ENCODE data around the gene SSTR5. TPM values are rescaled to one million over a fixed set of nuclear protein-coding genes. Genes with fewer than 3 reads are reported as not detected.

The SSTR5 gene
- total RNA-seq, 3 donors from 2014 or later (not counting 1 experiment from before 2014, with no cell fraction given) = not detected

- TF ChIP-seq CTCF (IDR thresholded peaks at IDR 0.05) = no peak
- intact Hi-C loops (cut with micrococcal nuclease) = no loop called here
- Histone ChIP-seq H3K9me3 (ENCODE audit: control insufficient read depth, insufficient read depth, low read length) (no peaks in the 10 kb centered on the region), H3K27me3 (ENCODE audit: control insufficient read depth, insufficient read depth, low read length) (no peaks in the 10 kb centered on the region), H3K27ac (ENCODE audit: low read length) (no peak overlapping the region), H3K4me1 (ENCODE audit: control insufficient read depth, insufficient read depth, low read length) (no peaks in the 10 kb centered on the region), H3K4me3 (ENCODE audit: low read length) (no peak overlapping the region), H3K36me3 (ENCODE audit: control insufficient read depth, insufficient read depth, low read length) (no peaks in the 10 kb centered on the region)
- Mint-ChIP-seq H3K27ac (no peak overlapping the region), H3K27me3 (ENCODE audit: low read depth in 2 of 2) (no peaks in the 10 kb centered on the region), H3K4me3 (no peak overlapping the region), H3K9me3 (no peaks in the 10 kb centered on the region), H3K4me1 (no peaks in the 10 kb centered on the region), H3K36me3 (no peaks in the 10 kb centered on the region)
- DNase-seq = no peak
- no peak for ATAC-seq
- 66% methylated on average over 35 of the region's 35 CpGs for WGBS (ENCODE audit: insufficient coverage)
Measured at GRCh38 chr16:1119766-1120576, 47.4 kb downstream of the SSTR5 start.

- Histone ChIP-seq H3K4me3 (ENCODE audit: low read length) (no peak overlapping the region), H3K36me3 (ENCODE audit: control insufficient read depth, insufficient read depth, low read length) (no peaks in the 10 kb centered on the region), H3K27me3 (ENCODE audit: control insufficient read depth, insufficient read depth, low read length) (no peaks in the 10 kb centered on the region), H3K27ac (ENCODE audit: low read length) (no peak overlapping the region), H3K9me3 (ENCODE audit: control insufficient read depth, insufficient read depth, low read length) (no peaks in the 10 kb centered on the region), H3K4me1 (ENCODE audit: control insufficient read depth, insufficient read depth, low read length) (no peaks in the 10 kb centered on the region)
- no peak for ATAC-seq
- intact Hi-C loops (cut with micrococcal nuclease) = no loop called here
- no peaks in the 10 kb centered on the region for H3K27me3 Mint-ChIP-seq (ENCODE audit: low read depth in 2 of 2)
- H3K27ac Mint-ChIP-seq = no peak overlapping the region
- no peak for DNase-seq
- WGBS (ENCODE audit: insufficient coverage) = 79% methylated on average over 22 of the region's 22 CpGs
- H3K4me3 Mint-ChIP-seq = no peak overlapping the region
- H3K4me1 Mint-ChIP-seq = no peaks in the 10 kb centered on the region
- no peaks in the 10 kb centered on the region for H3K9me3 Mint-ChIP-seq
- no peak for TF ChIP-seq CTCF (IDR thresholded peaks at IDR 0.05)
- no peaks in the 10 kb centered on the region for H3K36me3 Mint-ChIP-seq
Measured at GRCh38 chr16:1120577-1120941, 48.0 kb downstream of the SSTR5 start.

GRCh38 chr16:1121009-1121408, 48.5 kb downstream of the SSTR5 start:
- no peak for ATAC-seq
- Mint-ChIP-seq H3K27ac (no peak overlapping the region), H3K9me3 (no peaks in the 10 kb centered on the region), H3K4me1 (no peaks in the 10 kb centered on the region), H3K27me3 (ENCODE audit: low read depth in 2 of 2) (no peaks in the 10 kb centered on the region), H3K36me3 (no peaks in the 10 kb centered on the region), H3K4me3 (no peak overlapping the region)
- intact Hi-C loops (cut with micrococcal nuclease) = no loop called here
- no peaks in the 10 kb centered on the region for H3K27me3 ChIP-seq (ENCODE audit: control insufficient read depth, insufficient read depth, low read length)
- no peaks in the 10 kb centered on the region for H3K9me3 ChIP-seq (ENCODE audit: control insufficient read depth, insufficient read depth, low read length)
- no peak overlapping the region for H3K27ac ChIP-seq (ENCODE audit: low read length)
- H3K4me3 ChIP-seq (ENCODE audit: low read length) = no peak overlapping the region
- no peaks in the 10 kb centered on the region for H3K36me3 ChIP-seq (ENCODE audit: control insufficient read depth, insufficient read depth, low read length)
- H3K4me1 ChIP-seq (ENCODE audit: control insufficient read depth, insufficient read depth, low read length) = no peaks in the 10 kb centered on the region
- WGBS (ENCODE audit: insufficient coverage) = 82% methylated on average over 23 of the region's 23 CpGs
- TF ChIP-seq CTCF (IDR thresholded peaks at IDR 0.05) = no peak
- no peak for DNase-seq

All from natural killer cell (primary cell).